GM19239 (cell line): ENCODE measurements around the gene PROC.

Experiments used
- DNase-seq: peaks from one replicate; pipeline ENCODE4 v3.0.0; 2011; ENCODE audit warnings: low spot score; ENCODE audit not compliant: insufficient read length
- FAIRE-seq: peaks from 2 replicates; lab custom pipeline; 2011; peaks lifted over from hg19 to GRCh38; lab: Jason Lieb, UNC

Gene PROC

GRCh38 chr2:127424598-127425520 is 6.6 kb downstream of the PROC start:
- DNase-seq (no peak), FAIRE-seq (peak; percentile 8)

- no peak for FAIRE-seq
- no peak for DNase-seq
These were observed 7.6 kb downstream of the PROC start for GRCh38 chr2:127425540-127426490.

DNA sequence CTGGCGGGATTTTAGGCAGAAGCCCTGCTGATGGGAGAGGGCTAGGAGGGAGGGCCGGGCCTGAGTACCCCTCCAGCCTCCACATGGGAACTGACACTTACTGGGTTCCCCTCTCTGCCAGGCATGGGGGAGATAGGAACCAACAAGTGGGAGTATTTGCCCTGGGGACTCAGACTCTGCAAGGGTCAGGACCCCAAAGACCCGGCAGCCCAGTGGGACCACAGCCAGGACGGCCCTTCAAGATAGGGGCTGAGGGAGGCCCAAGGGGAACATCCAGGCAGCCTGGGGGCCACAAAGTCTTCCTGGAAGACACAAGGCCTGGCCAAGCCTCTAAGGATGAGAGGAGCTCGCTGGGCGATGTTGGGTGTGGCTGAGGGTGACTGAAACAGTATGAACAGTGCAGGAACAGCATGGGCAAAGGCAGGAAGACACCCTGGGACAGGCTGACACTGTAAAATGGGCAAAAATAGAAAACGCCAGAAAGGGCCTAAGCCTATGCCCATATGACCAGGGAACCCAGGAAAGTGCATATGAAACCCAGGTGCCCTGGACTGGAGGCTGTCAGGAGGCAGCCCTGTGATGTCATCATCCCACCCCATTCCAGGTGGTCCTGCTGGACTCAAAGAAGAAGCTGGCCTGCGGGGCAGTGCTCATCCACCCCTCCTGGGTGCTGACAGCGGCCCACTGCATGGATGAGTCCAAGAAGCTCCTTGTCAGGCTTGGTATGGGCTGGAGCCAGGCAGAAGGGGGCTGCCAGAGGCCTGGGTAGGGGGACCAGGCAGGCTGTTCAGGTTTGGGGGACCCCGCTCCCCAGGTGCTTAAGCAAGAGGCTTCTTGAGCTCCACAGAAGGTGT is 8.5 kb downstream of the PROC start:
- FAIRE-seq, result no peak
- no peak for DNase-seq

GRCh38 chr2:127427376-127428056 is 9.3 kb downstream of the PROC start:
- no peak for DNase-seq
- no peak for FAIRE-seq

DNA sequence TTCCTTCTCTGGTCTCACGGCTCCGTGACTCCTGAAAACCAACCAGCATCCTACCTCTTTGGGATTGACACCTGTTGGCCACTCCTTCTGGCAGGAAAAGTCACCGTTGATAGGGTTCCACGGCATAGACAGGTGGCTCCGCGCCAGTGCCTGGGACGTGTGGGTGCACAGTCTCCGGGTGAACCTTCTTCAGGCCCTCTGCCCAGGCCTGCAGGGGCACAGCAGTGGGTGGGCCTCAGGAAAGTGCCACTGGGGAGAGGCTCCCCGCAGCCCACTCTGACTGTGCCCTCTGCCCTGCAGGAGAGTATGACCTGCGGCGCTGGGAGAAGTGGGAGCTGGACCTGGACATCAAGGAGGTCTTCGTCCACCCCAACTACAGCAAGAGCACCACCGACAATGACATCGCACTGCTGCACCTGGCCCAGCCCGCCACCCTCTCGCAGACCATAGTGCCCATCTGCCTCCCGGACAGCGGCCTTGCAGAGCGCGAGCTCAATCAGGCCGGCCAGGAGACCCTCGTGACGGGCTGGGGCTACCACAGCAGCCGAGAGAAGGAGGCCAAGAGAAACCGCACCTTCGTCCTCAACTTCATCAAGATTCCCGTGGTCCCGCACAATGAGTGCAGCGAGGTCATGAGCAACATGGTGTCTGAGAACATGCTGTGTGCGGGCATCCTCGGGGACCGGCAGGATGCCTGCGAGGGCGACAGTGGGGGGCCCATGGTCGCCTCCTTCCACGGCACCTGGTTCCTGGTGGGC is 10.0 kb downstream of the PROC start:
- FAIRE-seq (no peak), DNase-seq (no peak)

GRCh38 chr2:127428815-127429109 is 10.5 kb downstream of the PROC start:
- no peak for FAIRE-seq
- DNase-seq, result no peak

GRCh38 chr2:127429291-127429690 is 11.1 kb downstream of the PROC start:
- FAIRE-seq, result no peak

GRCh38 chr2:127429844-127430425 is 11.7 kb downstream of the PROC start:
- DNase-seq (no peak), FAIRE-seq (no peak)

More at GRCh38 chr2:127429291-127429690, 11.1 kb downstream of the PROC start:
- DNase-seq, result no peak

GRCh38 chr2:127431408-127432023 is 13.3 kb downstream of the PROC start:
- no peak for FAIRE-seq
- no peak for DNase-seq

GRCh38 chr2:127434515-127434914 is 16.3 kb downstream of the PROC start:
- no peak for FAIRE-seq
- DNase-seq, result no peak

GRCh38 chr2:127437056-127437455 is 18.8 kb downstream of the PROC start:
- DNase-seq (no peak), FAIRE-seq (no peak)

DNA sequence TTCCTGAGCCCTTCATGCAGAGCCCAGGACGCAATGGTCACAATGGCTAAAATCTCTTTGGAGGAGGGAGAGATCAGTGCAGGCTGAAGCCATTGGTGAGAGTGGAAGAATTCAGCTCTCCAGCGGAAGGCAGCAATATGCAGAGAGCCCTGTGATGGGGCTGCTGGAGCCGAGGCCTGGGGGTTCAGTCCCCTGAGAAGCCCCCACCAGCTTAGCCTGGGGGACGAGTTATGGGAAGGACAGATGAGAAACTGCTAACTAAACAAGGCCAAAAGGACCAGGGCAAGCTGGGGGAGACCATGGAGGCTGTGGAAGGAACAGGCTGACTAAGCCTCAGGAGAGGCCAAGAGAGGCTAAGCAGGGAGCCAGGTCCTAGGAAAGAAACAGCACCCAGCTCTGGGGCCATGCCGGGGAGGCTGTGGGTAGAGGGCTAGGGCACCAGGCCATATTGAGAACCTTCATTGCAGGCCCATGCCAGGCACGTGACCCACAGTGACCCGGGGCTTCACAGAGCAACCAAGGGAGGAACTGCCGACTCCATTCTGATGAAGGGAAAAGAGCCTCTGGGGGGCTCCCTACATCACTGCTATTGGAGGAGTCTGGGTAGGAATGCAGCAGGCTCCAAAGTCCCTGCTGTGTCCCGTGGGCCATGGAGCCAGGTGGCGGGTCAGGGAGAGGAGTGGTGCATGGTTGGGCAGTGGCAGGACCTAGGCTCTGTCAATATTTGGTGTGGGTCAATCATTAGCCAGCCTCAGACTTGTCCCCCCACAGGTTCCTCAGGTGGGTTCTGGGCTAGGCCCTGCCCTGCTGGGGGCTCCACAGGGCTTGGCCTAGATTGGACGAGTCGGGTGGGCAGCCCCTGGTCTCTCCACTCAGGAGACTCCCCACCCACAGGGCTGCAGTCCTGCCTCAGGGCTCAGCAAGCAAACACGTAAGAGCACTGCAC is 19.8 kb downstream of the PROC start:
- FAIRE-seq, result no peak

GRCh38 chr2:127439343-127439742 is 21.1 kb downstream of the PROC start:
- no peak for FAIRE-seq
- DNase-seq, result no peak

More for the DNA sequence above, 19.8 kb downstream of the PROC start:
- DNase-seq, result no peak

DNA sequence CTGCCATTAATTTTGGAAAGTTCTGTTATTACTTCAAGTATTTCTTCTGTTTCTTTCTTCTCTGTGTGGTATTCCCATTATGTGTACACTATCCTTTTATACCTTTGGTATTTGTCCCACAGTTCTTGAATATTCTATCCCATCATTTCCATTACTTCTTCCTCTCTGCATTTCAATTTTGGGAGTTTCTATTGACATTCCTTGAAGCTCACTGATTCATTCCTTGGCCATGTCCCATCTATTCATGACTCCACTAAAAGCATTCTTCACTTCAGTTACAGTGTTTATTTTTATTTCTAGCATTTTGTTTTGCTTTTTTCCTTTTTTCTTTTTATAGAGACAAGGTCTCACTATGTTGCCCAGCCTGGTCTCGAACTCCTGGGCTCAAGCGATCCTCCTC is 30.3 kb downstream of the PROC start:
- FAIRE-seq, result no peak
- no peak for DNase-seq

DNA sequence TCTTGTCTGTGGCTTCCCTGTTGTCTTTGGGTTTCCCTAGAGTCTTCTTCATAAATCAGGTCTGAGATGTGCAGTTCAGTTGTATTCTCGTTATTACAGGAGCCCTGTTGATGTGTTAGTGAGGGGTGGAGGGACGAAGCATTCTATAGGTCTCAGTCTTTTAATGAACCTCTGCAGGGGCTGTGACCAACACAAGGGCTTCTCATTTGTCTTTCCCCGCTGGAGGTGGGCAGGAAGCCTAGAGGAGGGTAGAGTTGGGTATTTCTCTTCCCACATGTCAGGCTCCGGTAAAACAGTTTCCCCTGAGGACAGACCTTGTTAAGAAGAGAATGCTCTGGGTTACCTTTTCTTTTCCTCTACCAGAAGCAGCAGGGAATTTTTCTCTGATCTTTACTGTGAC is 31.2 kb downstream of the PROC start:
- DNase-seq (no peak), FAIRE-seq (no peak)

DNA sequence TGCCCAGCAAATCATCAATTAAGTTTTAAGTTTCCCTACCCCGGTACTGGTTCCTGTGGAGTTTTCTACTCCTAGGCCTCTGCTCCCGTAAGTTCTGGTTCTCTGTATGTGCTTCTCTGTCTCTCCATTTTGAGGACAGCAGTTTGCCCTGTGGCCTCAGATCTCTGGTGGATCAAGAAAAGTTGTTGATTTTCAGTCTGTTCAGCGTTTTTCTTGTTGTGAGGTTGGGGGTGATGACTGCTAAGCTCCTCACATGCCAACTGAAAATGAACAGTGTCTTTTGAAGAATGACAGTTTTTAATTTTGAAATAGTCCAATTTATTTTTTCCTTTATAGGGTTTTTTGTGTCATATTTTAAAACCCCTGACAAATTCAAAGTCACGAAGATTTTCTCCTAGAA is 31.7 kb downstream of the PROC start:
- FAIRE-seq, result no peak

DNA sequence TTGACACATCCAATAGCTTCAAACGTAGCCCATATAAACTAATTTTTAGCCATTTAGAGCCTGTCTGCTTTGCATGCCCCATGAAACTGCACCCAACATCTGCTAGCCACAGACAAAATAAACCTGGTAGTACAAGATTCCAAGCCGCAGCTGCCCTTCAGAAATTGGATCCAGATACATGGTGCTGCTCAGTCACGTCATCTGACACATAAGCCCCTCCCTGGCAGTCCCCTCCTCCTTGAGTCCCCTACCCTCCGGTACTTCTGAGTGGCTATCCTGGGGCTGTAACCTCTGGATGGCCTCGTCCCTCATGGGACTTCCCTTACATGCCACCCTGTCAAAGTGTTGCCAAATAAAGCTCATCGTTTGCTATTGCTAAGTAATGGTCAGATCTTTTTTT is 33.8 kb downstream of the PROC start:
- DNase-seq, result no peak

More for the DNA sequence above, 31.7 kb downstream of the PROC start:
- DNase-seq, result no peak

More for the DNA sequence above, 33.8 kb downstream of the PROC start:
- FAIRE-seq, result no peak
